HG03095 (cell line): ENCODE measurements around the gene LRMDA.

Source experiments
- ATAC-seq: cut with Tn5 transposase; IDR thresholded peaks from one replicate; pipeline ENCODE4 v1.9.1; 2021; ENCODE audit warnings: moderate library complexity; ENCODE audit not compliant: unreplicated experiment

Gene LRMDA

DNA sequence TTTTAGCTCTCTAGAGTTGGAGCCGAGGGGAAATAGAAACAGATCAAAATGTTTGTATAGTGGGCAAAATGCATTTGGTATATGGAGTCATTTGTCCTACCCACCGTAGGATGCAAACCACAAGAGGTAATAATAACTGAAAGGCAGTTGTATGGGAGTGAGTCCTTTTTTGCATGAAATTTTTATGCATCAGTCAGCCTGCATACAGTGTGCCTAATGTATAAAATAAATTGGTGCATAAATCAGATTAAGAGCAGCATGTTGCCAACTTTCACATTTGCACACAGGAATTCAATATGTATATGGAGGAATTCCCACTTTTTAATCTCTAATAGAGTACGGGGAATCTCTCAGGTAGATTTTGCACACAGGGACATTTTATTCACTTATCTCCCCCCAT is 262.8 kb downstream of the LRMDA start:
- ATAC-seq = no peak

DNA sequence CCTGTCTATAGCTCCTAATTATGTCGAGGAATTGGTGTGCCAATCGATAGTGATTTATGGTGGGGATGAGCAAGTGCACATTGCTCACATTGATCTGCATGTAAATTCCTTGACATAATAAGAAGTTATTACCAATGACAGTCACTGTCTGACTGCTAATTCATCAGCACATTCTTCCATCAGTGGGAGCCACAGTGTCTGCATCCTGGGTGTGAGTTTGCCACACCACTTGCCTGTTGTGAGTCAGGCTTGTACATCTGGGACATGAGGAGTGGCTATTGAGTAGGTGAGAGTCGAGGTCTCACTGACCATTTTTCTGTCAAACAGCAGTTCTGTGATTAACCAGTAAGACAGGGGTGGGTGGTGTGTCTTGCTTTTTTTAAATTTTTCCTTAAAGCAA is 263.4 kb downstream of the LRMDA start:
- no peak for ATAC-seq

DNA sequence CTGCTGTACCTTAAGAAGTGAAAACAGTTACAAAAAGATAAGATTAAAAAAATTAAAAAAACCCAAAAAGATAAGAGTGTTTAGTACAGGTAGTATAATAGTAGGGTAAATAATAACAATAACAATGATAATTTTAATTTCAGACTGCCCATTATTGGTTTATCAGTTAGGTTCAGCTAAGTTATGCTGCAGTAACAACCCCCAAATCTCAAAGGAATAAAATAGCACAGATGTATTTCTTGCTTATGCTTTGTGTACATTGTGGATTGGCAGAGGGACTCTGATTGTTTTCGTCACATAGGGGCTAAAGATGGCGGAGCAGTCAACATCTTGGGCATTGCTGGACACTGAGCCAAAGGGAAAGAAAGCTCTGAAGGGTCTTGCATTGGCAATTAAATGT is 264.6 kb downstream of the LRMDA start:
- no peak for ATAC-seq

DNA sequence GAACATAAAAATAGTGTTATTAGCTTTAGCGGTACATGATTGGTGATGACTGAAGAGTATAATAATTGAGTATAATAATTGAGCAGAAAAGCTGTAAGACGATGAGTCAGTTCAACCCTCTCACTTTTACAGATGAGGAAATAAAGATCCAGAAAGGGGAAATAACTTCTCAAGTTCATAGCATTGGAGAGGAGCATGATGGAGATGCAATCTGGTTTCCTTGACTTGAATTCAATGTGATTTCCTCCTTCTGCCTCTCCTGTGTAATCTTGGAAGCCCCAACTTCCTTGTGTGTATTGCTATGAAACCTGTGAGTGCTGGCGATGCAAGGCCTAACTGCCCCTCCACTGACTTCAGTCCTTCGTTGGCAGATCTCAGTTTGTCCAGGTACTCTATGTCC is 265.1 kb downstream of the LRMDA start:
- ATAC-seq = no peak

DNA sequence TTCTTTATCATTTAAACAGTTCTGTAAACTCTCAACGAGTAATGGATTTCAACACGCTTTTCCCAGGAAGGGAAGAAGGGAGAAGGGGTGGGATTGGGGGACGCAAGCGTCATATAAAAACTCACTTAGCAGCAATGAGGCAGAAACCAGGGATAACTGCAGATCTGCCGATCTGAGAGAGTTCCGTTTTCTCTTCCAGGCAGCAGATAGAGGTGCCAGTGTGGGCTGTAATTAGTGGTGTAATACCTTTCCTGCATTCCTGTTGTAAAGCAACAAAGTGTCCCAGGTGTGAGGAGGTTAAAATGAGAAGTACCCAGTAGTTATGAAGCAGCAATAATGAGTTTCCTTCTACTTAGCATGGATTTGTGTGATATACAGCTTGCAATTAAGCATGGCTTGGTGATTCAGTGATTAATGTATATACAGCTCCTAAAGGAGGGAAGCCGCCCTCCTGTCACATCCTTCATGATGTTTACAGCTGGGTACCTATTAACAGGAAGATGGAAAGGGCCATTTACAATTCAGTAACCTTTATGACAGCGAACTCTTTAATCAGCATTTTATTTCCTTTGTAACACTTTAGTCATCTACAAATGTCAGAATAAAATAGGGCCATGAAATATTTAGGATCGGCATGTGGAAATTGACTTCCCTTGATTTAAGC is 271.9 kb downstream of the LRMDA start:
- ATAC-seq = no peak

DNA sequence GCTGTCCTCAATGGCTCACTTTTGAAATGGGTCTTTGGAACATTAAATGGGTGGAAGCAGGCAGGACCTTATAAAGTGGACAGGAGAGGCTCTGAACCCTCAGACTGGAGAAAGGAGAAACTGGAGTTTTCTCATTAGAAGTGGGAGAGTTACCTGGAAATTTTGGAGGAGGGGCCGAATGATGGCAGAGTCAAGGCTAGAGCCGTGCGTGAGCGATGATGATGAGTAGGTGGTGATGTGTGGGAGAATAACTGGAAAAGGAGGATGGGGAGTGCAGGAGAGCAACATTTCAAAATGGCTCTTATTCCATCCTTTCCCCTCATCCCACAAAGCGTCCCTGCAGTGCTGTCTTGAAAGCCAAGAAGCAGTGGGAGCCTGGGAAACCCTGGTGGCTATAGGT is 274.0 kb downstream of the LRMDA start:
- no peak for ATAC-seq

DNA sequence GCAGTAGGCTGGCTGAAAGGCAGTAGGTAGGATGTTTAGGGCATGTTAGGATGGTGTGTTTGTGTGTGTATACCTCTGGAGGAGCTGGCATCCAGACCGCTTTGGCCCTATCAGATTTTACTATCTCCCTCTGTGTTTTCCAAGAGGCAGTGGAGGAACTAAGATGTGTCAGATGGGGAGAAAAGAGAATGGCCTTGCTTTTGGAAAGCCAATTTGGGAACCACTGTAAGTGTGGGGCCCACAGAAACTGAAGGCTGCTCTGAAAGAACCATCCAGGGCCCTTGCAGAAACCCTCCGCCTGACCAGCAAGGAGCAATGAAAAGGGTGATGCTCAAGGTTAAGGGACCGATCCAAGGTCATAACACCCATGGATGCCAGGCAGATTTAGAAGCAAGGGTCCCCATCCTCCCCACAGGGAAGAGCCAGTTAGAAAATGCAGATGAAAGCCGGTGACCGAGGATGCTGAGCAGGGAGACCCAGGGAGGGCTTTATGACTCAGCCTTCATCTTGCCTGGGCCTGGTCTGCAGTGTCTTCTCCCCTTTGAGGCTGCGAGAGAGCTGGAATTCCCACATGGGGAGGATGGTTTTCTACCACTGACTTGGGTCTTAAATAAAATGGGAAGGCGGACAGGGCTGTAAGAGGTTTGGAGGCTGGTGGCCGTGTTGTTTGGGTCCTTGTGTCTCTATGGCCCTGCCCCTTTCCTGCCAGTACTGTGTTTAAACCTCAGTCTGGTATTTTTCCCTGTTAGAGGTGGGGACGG is 275.8 kb downstream of the LRMDA start:
- no peak for ATAC-seq

DNA sequence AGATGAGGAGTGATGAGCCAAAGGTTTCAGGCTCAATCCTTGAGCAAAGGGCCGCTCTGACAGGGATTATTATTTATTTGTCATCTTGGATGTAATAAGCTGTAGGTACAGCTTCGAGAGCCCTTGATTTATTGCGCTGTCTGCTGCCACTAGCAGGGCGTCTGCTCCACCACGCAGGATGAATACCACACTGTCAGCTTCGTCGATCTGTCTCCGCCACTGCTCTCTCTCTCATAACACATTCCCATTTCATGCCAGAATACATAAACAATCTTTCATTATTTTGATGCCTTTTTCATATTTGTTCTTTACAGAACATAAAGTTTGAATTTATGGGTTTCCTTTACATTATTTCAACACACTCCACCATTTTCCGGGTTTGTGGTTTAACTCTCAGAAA is 276.6 kb downstream of the LRMDA start:
- no peak for ATAC-seq

DNA sequence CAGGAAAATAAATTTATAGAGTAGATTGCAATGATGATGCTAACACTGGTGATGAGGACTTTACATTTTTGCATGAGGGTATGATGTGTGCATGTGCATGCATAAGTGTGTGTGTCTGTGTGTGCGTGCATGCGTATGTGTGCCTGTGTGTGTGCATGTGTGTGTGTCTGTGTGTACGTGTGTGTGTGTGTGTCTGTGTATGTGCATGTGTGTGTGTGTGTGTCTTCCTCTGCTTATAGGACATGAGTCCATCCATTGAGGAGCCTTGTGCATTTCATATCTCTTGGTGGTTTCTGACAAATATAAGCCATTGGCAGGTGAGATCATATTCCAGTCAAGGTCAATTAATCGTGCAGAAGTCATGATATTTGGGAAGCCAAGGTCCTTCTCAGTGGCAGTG is 277.8 kb downstream of the LRMDA start:
- ATAC-seq = no peak

DNA sequence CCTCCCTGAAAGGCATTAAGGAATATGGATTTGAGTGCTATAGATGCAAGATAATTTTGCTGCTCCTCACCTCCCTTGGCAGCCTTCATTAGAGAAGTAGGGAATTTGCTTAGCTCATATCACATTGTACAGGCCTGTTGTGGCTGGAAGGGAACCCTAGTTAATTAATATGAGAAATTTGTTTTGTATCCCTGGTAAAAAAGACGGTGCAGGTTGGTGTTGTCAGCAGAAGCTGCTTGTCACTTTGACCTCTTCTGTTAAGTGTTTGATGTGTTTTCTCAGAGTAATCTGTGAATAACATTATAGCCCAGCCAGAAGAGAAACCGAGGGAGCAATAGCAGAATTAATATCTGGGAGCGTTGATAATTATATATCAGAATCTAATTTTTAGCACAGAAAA is 278.4 kb downstream of the LRMDA start:
- no peak for ATAC-seq

DNA sequence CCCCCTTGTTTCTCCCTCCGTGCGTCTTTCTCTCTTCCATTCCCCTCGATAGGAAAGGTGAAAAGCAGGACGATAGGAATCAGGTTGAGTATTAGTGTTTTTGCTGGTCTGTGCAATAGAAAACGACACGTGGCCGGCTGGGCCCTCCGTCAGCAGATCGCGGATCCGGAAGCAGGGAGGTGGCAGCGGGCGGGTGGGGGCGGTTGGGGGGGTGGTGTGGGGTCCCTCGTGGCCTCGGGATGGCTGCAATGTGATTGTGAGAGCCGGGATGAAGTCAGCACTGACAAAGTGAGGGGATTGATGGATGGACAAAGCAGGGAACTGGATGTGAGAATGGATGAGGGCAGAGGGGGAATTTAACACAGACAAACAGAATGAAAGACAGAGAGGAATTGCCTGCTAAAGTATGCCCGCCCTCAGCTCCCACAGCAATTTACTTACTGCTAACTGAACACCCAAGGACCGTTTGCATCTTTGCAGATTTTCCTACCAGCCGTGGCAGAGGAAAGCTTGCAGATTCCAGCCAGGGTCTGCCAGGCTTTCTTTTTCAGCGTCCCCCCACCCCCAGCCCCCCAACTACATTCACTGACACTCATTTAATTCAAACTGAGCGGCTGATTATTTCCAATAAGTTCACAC is 280.9 kb downstream of the LRMDA start:
- ATAC-seq = no peak

DNA sequence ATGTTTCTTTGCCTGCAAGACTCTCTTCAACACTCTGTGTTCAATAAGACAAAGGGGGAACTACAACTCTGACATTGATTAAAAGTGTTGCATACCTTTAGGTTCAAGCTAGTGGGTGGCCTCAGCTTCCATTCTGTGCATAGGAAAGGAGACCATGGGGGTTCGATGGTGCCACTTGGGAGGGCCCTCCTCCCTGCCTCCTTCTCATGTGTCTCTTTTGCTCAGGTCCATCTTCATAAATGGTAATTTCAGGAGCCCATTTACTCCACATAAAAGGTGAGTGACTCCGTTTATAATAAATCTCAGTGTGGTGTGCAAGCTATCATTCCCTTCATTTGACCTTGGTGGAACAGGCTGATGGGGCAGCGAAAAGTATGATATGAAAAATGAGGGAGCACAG is 285.1 kb downstream of the LRMDA start:
- ATAC-seq = no peak

DNA sequence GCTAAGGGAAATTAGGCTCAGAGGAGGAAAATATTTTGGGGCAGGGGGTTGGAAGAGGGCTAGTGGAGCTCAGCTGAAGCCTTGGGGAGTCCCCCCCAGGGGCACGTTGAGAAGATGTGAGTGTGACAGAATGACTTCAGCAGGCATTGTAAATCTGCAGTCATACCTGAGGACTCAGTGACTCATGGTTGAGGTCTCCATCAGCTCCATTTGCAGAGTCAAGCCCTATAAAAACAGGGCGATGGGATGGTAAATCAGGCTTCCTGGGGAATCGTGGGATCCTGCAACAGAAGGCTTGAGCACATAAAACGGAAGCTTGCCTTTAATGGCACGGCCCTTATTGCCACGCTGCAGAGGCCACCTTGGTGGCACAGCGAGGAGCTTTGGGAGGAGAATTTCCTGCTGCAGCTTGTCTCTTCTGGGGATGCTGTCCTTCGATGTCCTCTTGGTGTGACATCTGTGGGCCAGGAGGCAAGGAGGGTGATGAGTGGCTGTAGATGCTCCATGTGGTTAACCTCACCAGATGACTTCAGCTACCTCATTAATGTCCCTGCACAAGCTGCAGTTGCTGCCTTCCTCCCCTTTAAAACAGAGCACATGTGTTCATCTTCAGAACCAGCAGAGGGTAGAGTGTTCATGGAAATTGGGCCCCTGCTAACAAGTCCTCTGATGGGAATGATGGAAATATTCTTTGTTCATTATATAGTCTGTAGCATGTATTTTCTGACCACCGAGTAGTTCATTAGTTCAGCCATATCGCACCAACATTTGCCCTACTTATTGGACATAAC is 285.9 kb downstream of the LRMDA start:
- no peak for ATAC-seq

DNA sequence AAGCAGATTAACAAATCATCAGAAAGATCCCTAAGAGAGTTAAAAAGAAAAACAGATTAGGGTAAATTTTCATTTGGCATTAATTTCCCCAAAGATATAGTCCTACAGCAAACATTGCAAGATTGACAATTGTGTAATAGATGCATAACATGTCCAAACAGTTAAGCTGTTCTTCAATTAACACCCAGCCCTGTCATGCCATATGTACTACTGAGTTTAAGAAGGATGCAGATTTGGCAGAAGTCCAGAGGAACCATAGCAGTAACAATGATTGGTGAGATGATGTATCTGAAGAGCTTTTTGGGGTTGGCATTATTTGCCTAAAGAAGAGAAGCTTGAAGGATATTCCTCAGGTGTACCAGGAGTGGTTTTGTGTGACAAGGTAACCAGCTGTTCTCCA is 287.6 kb downstream of the LRMDA start:
- no peak for ATAC-seq

DNA sequence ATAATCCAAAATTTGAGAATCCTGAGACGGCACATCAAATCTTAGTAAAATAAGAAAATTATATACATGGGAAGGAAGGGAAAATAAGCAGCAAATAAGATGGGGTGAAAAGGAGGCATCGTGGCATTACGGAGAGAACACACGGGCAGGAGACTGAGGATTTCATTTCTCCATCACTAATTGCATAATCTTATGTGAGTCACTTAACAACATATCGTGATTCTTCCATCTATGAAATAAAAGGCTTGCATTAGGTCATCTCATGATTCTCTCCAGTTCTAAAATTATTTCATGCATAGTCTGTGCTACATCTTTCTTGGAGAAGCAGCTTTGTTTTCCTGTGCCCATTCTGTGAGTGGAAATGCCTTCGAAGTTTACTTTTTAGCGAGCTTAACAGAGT is 288.7 kb downstream of the LRMDA start:
- no peak for ATAC-seq

DNA sequence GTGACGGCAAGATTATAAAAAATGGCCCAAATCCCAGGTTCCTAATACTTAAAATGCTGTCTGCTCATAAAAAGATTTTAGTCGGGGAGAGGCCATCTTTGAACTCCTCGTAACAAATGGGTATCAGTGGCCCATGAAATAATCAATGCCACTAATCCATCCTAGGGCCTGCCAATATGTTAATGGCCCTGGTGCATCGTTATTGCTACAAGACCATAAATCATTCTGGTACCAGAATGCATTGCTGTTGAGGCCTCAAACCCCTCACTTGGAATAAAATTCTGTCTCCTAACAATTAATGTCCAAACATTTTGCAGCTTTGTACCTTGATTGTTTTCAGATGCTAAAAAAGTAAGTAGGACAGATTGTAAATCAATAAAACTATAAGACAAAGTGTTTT is 290.6 kb downstream of the LRMDA start:
- ATAC-seq = no peak

DNA sequence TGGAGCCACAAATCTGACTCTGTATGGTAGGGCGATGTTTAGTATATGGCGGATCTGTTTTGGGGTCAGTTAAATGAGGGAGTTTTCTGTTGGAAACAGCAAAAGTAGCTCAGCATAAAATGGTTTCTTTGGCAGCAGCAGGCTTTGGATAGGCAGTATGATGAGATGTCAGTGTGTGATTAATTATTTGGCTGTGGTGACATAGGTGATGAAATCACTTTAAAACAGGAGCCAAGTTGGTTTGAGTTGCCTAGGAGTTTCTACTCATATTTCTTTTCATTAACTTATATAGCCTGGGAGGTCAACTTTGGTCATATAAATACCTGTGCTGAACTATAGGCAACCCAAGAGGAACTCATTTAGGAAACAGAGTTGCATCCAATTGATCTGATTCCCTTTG is 291.2 kb downstream of the LRMDA start:
- no peak for ATAC-seq

DNA sequence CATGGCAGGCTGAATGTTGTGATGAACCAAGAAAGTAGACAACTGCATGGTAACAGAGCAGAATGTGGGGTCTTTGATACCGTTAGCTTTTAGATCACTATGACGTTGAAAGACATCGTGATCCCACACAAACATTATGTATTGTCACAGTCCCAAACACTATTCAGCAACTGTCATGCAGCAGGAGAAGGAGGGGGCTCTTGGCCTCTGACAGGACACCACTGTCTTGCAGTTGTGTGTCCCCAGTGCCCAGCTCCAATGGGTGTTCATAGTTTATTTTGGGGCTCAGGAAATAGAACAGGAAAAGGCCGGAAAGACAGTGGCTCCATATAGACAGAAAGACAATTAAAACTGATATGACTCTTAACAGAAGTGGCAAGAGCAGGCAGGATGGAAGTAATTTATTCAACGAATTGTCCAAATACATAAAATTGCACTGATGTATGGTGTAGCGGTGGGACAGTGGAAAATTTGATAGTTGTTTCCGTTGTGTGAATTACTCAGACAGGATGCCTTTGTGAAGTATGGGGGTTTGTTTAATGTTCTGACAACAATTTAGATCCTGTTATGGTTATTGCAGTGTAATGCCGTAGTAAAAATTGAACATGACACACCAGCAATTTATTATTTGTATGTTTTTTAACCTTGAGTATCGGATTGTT is 292.0 kb downstream of the LRMDA start:
- ATAC-seq = no peak

DNA sequence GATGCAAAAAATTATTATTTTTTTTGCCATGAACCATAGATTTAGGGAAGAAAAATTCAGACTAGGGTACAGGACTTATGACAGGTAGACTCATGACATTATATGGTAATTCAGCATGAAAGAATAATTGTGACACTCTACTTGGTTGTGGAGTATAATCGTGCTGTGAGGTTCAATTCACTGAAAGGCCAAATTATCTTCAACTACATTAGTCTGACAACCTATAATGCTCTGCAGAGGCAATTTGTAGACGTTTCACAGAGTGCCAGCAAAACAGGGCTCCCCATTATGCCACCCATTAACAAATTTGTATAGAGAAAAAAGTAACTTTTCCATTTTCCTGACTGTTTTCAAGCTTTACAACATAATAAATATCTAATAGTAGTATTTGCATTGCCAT is 292.6 kb downstream of the LRMDA start:
- ATAC-seq = no peak

DNA sequence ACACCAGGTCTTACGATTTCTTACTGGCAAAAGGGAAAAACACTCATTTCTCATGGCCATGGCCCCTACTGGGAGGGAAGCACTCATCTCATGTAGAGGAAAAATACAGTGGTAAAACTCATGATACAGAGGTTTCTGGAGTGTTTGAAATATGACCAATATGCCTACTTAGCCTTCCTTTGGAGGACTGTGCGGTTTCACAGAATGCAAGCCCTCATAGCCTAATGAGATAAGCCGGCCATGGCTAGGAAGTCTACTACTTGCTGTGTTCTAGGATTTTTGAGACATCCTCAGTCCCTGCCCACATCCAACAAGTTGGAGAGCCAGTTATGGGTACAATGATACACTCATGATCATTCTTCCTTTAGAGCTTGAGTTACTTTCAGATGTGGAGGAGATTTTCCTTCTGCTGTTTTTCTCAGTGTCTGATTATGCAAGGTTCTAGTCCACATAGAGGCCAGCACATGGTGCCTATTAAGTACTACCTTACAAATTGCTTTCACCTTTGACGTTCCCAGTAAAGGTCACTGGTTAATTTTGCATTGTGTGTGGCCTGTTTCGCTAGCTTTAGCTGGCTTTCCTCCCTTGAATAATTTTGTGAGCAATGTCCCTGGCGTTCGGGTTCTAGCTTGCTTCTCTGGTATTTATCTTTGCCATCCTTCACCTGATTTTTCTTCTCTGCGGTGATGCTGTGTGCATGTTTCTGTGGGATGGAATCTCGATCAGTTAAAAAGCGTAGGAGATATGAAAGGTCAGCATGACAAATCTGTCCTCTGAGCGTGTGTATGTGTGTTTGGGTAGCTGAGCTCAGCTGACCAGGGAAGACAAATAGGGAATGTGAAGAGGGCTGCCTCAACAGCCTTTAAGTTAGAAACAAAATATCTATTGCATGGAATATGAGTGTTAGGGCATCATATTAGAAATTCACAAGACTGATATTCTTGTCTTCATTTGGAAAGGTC is 295.4 kb downstream of the LRMDA start:
- ATAC-seq = no peak
